ENCODE data around the gene FAM9B. TPM values are rescaled to one million over a fixed set of nuclear protein-coding genes. Genes with fewer than 3 reads are reported as not detected.

Gene FAM9B
- total RNA-seq, 1 donor from 2014 or later: not detected

DNA sequence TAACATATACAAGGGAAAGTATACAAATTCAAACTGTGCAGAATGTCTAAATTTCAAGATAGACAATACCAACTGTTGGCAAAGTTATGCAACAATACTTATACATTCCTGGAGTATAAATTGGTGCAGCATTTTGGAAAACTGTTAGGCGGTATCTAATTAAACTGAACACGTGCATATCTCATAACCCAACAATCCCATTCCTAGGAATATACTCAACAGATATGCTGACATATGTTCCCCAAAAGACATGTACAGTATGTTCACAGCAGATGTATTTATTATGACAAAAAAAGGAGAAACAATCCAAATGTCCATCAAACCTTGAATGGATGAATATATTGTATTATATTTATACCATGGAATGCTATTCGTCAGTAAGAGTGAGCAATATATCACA lies 16.4 kb upstream of the FAM9B start:
- no peak overlapping the region for H3K4me3 Mint-ChIP-seq (ENCODE audit: unreplicated experiment)
- H3K9me3 Mint-ChIP-seq (ENCODE audit: unreplicated experiment): no peaks in the 10 kb centered on the region
- no peaks in the 10 kb centered on the region for H3K36me3 Mint-ChIP-seq (ENCODE audit: unreplicated experiment)
- H3K4me1 Mint-ChIP-seq (ENCODE audit: low read depth, unreplicated experiment): no peaks in the 10 kb centered on the region
- no peaks in the 10 kb centered on the region for H3K27me3 Mint-ChIP-seq (ENCODE audit: unreplicated experiment)
- DNase-seq: no peak
- TF ChIP-seq, protein P1, sequence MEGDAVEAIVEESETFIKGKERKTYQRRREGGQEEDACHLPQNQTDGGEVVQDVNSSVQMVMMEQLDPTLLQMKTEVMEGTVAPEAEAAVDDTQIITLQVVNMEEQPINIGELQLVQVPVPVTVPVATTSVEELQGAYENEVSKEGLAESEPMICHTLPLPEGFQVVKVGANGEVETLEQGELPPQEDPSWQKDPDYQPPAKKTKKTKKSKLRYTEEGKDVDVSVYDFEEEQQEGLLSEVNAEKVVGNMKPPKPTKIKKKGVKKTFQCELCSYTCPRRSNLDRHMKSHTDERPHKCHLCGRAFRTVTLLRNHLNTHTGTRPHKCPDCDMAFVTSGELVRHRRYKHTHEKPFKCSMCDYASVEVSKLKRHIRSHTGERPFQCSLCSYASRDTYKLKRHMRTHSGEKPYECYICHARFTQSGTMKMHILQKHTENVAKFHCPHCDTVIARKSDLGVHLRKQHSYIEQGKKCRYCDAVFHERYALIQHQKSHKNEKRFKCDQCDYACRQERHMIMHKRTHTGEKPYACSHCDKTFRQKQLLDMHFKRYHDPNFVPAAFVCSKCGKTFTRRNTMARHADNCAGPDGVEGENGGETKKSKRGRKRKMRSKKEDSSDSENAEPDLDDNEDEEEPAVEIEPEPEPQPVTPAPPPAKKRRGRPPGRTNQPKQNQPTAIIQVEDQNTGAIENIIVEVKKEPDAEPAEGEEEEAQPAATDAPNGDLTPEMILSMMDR (IDR thresholded peaks at IDR 0.05; ENCODE audit: partially characterized antibody, unreplicated experiment): no peak
- no peak overlapping the region for H3K27ac Mint-ChIP-seq (ENCODE audit: unreplicated experiment)

DNA sequence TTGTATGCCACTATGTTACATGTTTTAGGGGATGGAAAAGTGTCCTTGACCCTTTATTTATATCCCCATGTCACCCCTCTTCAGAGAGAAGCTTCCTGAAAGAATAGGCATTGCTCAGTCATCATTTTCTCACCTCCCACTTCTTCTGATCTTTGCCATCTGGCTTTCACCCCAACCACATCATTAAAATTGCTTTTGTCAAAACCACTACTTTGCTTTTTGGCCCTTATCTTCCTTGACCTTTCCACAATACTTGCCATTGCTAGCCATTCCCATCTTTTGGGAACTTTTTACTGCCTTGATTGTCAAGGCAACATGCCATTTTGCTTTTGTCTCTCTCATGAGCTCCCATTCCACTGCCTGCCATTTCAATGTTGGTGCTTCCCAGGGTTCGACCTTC lies 14.9 kb upstream of the FAM9B start:
- no peak for DNase-seq
- Mint-ChIP-seq H3K4me3 (ENCODE audit: unreplicated experiment) (no peak overlapping the region), H3K4me1 (ENCODE audit: low read depth, unreplicated experiment) (no peaks in the 10 kb centered on the region), H3K27ac (ENCODE audit: unreplicated experiment) (no peak overlapping the region), H3K27me3 (ENCODE audit: unreplicated experiment) (no peaks in the 10 kb centered on the region), H3K9me3 (ENCODE audit: unreplicated experiment) (no peaks in the 10 kb centered on the region), H3K36me3 (ENCODE audit: unreplicated experiment) (no peaks in the 10 kb centered on the region)
- TF ChIP-seq, protein P1 (IDR thresholded peaks at IDR 0.05; ENCODE audit: partially characterized antibody, unreplicated experiment): no peak

DNA sequence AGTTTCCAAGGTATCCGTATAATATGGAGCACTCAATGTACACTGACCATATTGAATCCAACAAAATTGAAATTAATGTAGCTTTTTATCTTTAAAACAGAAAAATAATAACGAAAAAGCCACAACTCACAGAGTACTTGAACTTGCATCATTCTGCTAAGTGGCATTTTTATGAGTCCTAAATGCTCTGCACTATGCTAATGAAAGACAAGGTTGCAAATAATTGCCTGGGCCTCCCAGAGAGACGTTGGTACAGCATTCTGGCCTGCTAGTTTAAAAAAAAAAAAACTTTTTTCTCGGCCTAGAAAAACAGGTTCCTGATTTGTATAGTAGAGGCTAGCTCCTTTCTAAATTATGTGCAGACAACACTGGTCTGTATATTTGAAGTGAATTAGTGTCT lies 4.3 kb upstream of the FAM9B start:
- DNase-seq: no peak
- TF ChIP-seq, protein P1 (IDR thresholded peaks at IDR 0.05; ENCODE audit: partially characterized antibody, unreplicated experiment): no peak
- Mint-ChIP-seq H3K4me1 (ENCODE audit: low read depth, unreplicated experiment) (no peaks in the 10 kb centered on the region), H3K4me3 (ENCODE audit: unreplicated experiment) (no peak overlapping the region), H3K27me3 (ENCODE audit: unreplicated experiment) (no peaks in the 10 kb centered on the region), H3K27ac (ENCODE audit: unreplicated experiment) (no peak overlapping the region), H3K36me3 (ENCODE audit: unreplicated experiment) (no peaks in the 10 kb centered on the region), H3K9me3 (ENCODE audit: unreplicated experiment) (no peaks in the 10 kb centered on the region)

DNA sequence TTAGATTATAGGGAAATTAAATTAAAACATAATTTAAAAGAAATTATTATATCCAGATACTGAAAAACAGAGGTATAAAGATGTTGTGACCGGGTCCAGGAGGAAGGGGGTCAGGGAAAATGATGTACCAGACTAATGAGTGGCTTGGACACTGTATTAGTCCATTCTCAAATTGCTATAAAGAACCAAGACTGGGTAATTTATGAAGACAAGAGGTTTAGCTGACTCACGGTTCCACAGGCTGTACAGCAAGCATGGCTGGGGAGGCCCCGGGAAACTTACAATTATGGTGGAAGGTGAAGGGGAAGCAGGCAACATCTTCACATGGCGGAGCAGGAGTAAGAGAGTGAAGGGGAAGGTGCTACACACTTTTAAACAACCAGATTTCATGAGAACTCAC lies 3.4 kb upstream of the FAM9B start:
- Mint-ChIP-seq H3K9me3 (ENCODE audit: unreplicated experiment) (no peaks in the 10 kb centered on the region), H3K27ac (ENCODE audit: unreplicated experiment) (no peak overlapping the region), H3K4me1 (ENCODE audit: low read depth, unreplicated experiment) (no peaks in the 10 kb centered on the region), H3K27me3 (ENCODE audit: unreplicated experiment) (no peaks in the 10 kb centered on the region), H3K4me3 (ENCODE audit: unreplicated experiment) (no peak overlapping the region), H3K36me3 (ENCODE audit: unreplicated experiment) (no peaks in the 10 kb centered on the region)
- no peak for DNase-seq
- TF ChIP-seq, protein P1 (IDR thresholded peaks at IDR 0.05; ENCODE audit: partially characterized antibody, unreplicated experiment): no peak

DNA sequence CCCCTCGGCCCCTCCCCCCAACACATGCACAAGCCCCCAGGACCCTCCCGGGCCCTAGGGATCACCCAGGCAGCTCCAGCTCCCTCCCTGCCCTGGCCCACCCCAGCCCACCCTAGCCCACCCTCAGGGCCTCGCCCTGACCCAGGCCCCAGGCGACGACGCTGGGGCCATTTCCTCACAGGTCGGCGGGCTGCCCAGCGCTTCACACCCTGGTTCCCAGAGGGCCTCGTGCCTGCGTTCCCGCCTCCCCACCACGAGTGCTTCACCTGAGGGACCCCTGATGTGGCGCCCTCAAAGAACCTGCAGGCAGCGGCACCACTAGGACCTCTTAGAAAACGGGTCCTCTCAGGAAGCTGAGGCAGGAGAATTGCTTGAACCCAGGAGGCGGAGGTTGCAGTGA lies 341 bp downstream of the FAM9B start:
- Mint-ChIP-seq H3K4me3 (ENCODE audit: unreplicated experiment) (no peak overlapping the region), H3K9me3 (ENCODE audit: unreplicated experiment) (no peaks in the 10 kb centered on the region), H3K27me3 (ENCODE audit: unreplicated experiment) (no peaks in the 10 kb centered on the region), H3K27ac (ENCODE audit: unreplicated experiment) (no peak overlapping the region), H3K36me3 (ENCODE audit: unreplicated experiment) (no peaks in the 10 kb centered on the region), H3K4me1 (ENCODE audit: low read depth, unreplicated experiment) (no peaks in the 10 kb centered on the region)
- TF ChIP-seq, protein P1 (IDR thresholded peaks at IDR 0.05; ENCODE audit: partially characterized antibody, unreplicated experiment): no peak
- no peak for DNase-seq

All from glutamatergic neuron (in vitro differentiated cells).